Endothelial cell of umbilical vein (primary cell): ENCODE results near the gene TBC1D10A. TPM values are rescaled to one million over a fixed set of nuclear protein-coding genes. Genes with fewer than 3 reads are reported as not detected.
A peak's percentile ranks its signal among the peaks of the same experiment; 100 is the strongest.

ENCODE experiments used
- BruUV-seq: library from RNA; stranded (reverse); fragments of 400-500 nt; replicated peaks from 2 replicates; lab custom pipeline; 2021; lab: Mats Ljungman, UMichigan
- CTCF ChIA-PET: fragments of 300-600, 350-600 bp; sonication (Branson Sonifier 250); formaldehyde crosslinking; loops from one replicate; lab custom pipeline; 2021; ENCODE audit warnings: antibody characterized with exemption, inconsistent platforms; lab: Charles Lee
- POLR2A ChIA-PET: fragments of 300-600, 350-600 bp; sonication (Branson Sonifier 250); formaldehyde crosslinking; loops from one replicate; lab custom pipeline; 2021; ENCODE audit warnings: antibody characterized with exemption, inconsistent platforms; lab: Charles Lee
- DNase-seq: peaks from one replicate; pipeline ENCODE4 v3.0.0-alpha.2; 2011; ENCODE audit warnings: low read depth, low spot score
- FAIRE-seq: peaks from 2 replicates; lab custom pipeline; 2011; peaks lifted over from hg19 to GRCh38; lab: Jason Lieb, UNC
- H2AFZ ChIP-seq: 2 replicates; pipeline ENCODE4 v1.6.0; 2012; ENCODE audit warnings: low read depth, low read length, control low read depth, inconsistent platforms
- H3K27ac ChIP-seq: 2 replicates; pipeline ENCODE4 v1.5.1; 2011; ENCODE audit warnings: low read depth, mild to moderate bottlenecking, control low read depth, low read length, moderate library complexity; ENCODE audit not compliant: insufficient read depth
- H3K27me3 ChIP-seq, 2 experiments: 2 replicates each; pipeline versions ENCODE4 v1.6.0 to v1.6.1; 2011; ENCODE audit warnings: low read length in 2 of 2, mixed read lengths in 1 of 2; ENCODE audit not compliant: control insufficient read depth in 2 of 2, insufficient read depth in 2 of 2
- H3K36me3 ChIP-seq, 2 experiments: 2 replicates in 1 of 2; 3 replicates in 1 of 2; pipeline ENCODE4 v1.5.1; 2011; ENCODE audit warnings: low read length in 2 of 2, mild to moderate bottlenecking in 1 of 2, moderate library complexity in 1 of 2; ENCODE audit not compliant: control insufficient read depth in 2 of 2, insufficient read depth in 2 of 2; ENCODE audit errors: extremely low read depth in 1 of 2
- H3K4me1 ChIP-seq: 3 replicates; pipeline ENCODE4 v1.5.1; 2011; ENCODE audit warnings: mild to moderate bottlenecking, low read length; ENCODE audit not compliant: control insufficient read depth, insufficient read depth; ENCODE audit errors: extremely low read depth
- H3K4me2 ChIP-seq: 2 replicates; pipeline ENCODE4 v1.6.1; 2011; ENCODE audit warnings: low read length, control low read depth, mixed read lengths; ENCODE audit not compliant: insufficient read depth
- H3K4me3 ChIP-seq, 3 experiments: fragments of 200-600 bp in 1 of 3; sonication (generic), shearing (Covaris generic) in 1 of 3; replicated peaks in 1 of 3; 2 replicates each; pipeline ENCODE4 v1.5.1; 2011 to 2016; ENCODE audit warnings: control low read depth in 3 of 3, low read length in 3 of 3, mild to moderate bottlenecking in 2 of 3, inconsistent platforms in 1 of 3, low read depth in 1 of 3, moderate library complexity in 1 of 3; ENCODE audit not compliant: insufficient read depth in 1 of 3
- H3K79me2 ChIP-seq: 2 replicates; pipeline ENCODE4 v1.6.0; 2012; ENCODE audit warnings: low read length, inconsistent platforms; ENCODE audit not compliant: control insufficient read depth, insufficient read depth
- H3K9ac ChIP-seq: replicated peaks from 2 replicates; pipeline ENCODE3; 2011; ENCODE audit warnings: low read length, control low read depth; ENCODE audit not compliant: insufficient read depth; ENCODE audit errors: extremely low read depth
- H3K9me1 ChIP-seq: replicated peaks from 3 replicates; pipeline ENCODE4 v1.6.0; 2011; ENCODE audit warnings: mild to moderate bottlenecking, low read length; ENCODE audit not compliant: control insufficient read depth, insufficient read depth; ENCODE audit errors: extremely low read depth
- H3K9me3 ChIP-seq: replicated peaks from 2 replicates; pipeline ENCODE4 v1.5.1; 2012; ENCODE audit warnings: low read length, inconsistent platforms; ENCODE audit not compliant: control insufficient read depth, insufficient read depth
- H4K20me1 ChIP-seq: replicated peaks from 2 replicates; pipeline ENCODE3; 2011; ENCODE audit warnings: mild to moderate bottlenecking, low read length; ENCODE audit not compliant: control insufficient read depth, insufficient read depth; ENCODE audit errors: extremely low read depth
- EZH2 ChIP-seq: IDR thresholded peaks from 2 replicates; pipeline ENCODE4 v1.6.1; 2012; ENCODE audit warnings: borderline replicate concordance, low read depth, mild to moderate bottlenecking, moderate library complexity, low read length, inconsistent platforms; ENCODE audit not compliant: severe bottlenecking
- FOS ChIP-seq: IDR thresholded peaks from 2 replicates; pipeline ENCODE4 v1.6.1; 2011; ENCODE audit warnings: mild to moderate bottlenecking, low read length, moderate library complexity, borderline replicate concordance; ENCODE audit not compliant: insufficient read depth
- JUN ChIP-seq: IDR thresholded peaks from 2 replicates; pipeline ENCODE4 v1.6.1; 2011; ENCODE audit warnings: borderline replicate concordance, low read depth; ENCODE audit not compliant: insufficient read length, insufficient read depth
- MYC ChIP-seq: IDR thresholded peaks from one replicate; pipeline ENCODE4 v1.6.1; 2011; ENCODE audit warnings: mild to moderate bottlenecking, low read depth, low read length
- POLR2A ChIP-seq: IDR thresholded peaks from 2 replicates; pipeline ENCODE4 v1.6.1; 2012; ENCODE audit warnings: low read depth, mild to moderate bottlenecking, control low read depth, low read length
- dilution Hi-C: fragments of 300-500 bp; cut with MboI; formaldehyde crosslinking; loops from one replicate; pipeline ENCODE4 v1.15.0; 2019; ENCODE audit warnings: low sequenced_read_pairs; ENCODE audit not compliant: extremely low pct_ligation_motif_present
- intact Hi-C: fragments of 100-400 bp; cut with micrococcal nuclease; formaldehyde crosslinking; loops from one replicate; pipeline ENCODE4 v1.10.0; 2022
- polyA plus RNA-seq, 4 experiments: library from polyadenylated mRNA; depleted of rRNA in 3 of 4; stranded (reverse) in 3 of 4; unstranded in 1 of 4; fragments of >200 nt; gene quantifications; 2 replicates each; pipeline versions ENCODE4 v1.2.1 to v1.2.3, GENCODE V29; 2011 to 2012; ENCODE audit warnings: missing spikeins in 1 of 4
- total RNA-seq: library from RNA; stranded (reverse); gene quantifications from 2 replicates; pipeline ENCODE4 v1.2.3, GENCODE V29; 2021
- TF ChIP-seq, protein P1 (sequence below): IDR thresholded peaks from 2 replicates; pipeline ENCODE4 v1.6.1; 2011; ENCODE audit not compliant: insufficient read depth, insufficient read length
- TF ChIP-seq, protein P2 (sequence below), 2 donors: IDR thresholded peaks; 1 replicate in 1 of 2; 2 replicates in 1 of 2; pipeline ENCODE4 v1.5.1; 2011; ENCODE audit warnings: low read length in 2 of 2, mild to moderate bottlenecking in 2 of 2, moderate library complexity in 2 of 2, control low read depth in 1 of 2, inconsistent platforms in 1 of 2, low read depth in 1 of 2; ENCODE audit not compliant: insufficient read depth in 1 of 2; ENCODE audit errors: extremely low read depth in 1 of 2

Gene TBC1D10A
- total and polyA plus RNA-seq, 2 donors (not counting 3 experiments of a cell fraction or from before 2014, with no cell fraction given): 10.0 to 11.9 TPM

DNA sequence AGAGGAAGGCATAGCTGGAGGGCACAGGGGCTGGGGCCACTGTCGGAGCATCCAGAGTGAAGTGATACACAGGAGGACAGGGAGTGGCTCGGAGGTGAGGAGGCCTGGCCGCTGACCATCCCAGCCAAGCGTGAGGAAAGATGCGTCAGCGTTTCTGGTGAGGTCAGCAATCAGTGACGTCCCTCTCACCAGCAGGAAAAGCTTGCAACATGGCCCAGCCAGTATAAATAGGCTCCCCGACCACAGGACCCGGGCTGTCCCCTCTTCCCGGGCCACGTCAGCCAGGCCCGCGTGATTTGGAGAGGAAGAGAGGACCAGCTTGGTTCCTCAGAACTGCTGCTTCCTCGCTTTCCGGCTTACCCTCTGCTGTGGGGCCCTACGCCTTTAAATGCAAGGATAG, 55.9 kb downstream of the TBC1D10A start:
- H3K9me3 ChIP-seq: no peaks in the 10 kb centered on the region
- no TSS peak for BruUV-seq
- no peaks in the 10 kb centered on the region for H3K79me2 ChIP-seq
- TF ChIP-seq MYC (no peak), POLR2A (no peak), FOS (no peak), EZH2 (no peak), JUN (no peak)
- TF ChIP-seq, protein P1, sequence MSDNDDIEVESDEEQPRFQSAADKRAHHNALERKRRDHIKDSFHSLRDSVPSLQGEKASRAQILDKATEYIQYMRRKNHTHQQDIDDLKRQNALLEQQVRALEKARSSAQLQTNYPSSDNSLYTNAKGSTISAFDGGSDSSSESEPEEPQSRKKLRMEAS: no peak
- TF ChIP-seq, protein P2, sequence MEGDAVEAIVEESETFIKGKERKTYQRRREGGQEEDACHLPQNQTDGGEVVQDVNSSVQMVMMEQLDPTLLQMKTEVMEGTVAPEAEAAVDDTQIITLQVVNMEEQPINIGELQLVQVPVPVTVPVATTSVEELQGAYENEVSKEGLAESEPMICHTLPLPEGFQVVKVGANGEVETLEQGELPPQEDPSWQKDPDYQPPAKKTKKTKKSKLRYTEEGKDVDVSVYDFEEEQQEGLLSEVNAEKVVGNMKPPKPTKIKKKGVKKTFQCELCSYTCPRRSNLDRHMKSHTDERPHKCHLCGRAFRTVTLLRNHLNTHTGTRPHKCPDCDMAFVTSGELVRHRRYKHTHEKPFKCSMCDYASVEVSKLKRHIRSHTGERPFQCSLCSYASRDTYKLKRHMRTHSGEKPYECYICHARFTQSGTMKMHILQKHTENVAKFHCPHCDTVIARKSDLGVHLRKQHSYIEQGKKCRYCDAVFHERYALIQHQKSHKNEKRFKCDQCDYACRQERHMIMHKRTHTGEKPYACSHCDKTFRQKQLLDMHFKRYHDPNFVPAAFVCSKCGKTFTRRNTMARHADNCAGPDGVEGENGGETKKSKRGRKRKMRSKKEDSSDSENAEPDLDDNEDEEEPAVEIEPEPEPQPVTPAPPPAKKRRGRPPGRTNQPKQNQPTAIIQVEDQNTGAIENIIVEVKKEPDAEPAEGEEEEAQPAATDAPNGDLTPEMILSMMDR (IDR thresholded peaks at IDR 0.05; ENCODE audit: extremely low read depth in 1 of 2, insufficient read depth in 1 of 2, low read depth in 1 of 2, low read length in 2 of 2): no peak
- POLR2A ChIA-PET: no interaction called here
- no peak overlapping the region for H3K27ac ChIP-seq
- no peak for FAIRE-seq
- DNase-seq: no peak
- H3K36me3 ChIP-seq: no peaks in the 10 kb centered on the region
- H3K9ac ChIP-seq: no peak overlapping the region
- dilution Hi-C loops (no loop called here), intact Hi-C loops (no loop called here)
- H3K4me1 ChIP-seq: no peaks in the 10 kb centered on the region
- H3K9me1 ChIP-seq: no peaks in the 10 kb centered on the region
- peak overlapping the region; percentile 27 for H2AFZ ChIP-seq
- H3K4me3 ChIP-seq: no peak overlapping the region
- H3K27me3 ChIP-seq: no peaks in the 10 kb centered on the region
- H3K4me2 ChIP-seq: no peak overlapping the region
- CTCF ChIA-PET: interaction anchor here (0.9 to 1.4 kb wide), 4 partner anchors 10 to 163 kb away, joined by 3 to 5 read pairs (median 4); no protein-coding TSS in a partner anchor
- no peaks in the 10 kb centered on the region for H4K20me1 ChIP-seq
